ENCODE data around the gene TUBG1. TPM values are rescaled to one million over a fixed set of nuclear protein-coding genes. Genes with fewer than 3 reads are reported as not detected.
A peak's percentile ranks its signal among the peaks of the same experiment; 100 is the strongest.

TUBG1 gene
- total and polyA plus RNA-seq, 9 of the 15 experiments (the other 6 are each of a cell fraction or from before 2014, with no cell fraction given), result 33.1 to 147 (median 66.0) TPM

DNA sequence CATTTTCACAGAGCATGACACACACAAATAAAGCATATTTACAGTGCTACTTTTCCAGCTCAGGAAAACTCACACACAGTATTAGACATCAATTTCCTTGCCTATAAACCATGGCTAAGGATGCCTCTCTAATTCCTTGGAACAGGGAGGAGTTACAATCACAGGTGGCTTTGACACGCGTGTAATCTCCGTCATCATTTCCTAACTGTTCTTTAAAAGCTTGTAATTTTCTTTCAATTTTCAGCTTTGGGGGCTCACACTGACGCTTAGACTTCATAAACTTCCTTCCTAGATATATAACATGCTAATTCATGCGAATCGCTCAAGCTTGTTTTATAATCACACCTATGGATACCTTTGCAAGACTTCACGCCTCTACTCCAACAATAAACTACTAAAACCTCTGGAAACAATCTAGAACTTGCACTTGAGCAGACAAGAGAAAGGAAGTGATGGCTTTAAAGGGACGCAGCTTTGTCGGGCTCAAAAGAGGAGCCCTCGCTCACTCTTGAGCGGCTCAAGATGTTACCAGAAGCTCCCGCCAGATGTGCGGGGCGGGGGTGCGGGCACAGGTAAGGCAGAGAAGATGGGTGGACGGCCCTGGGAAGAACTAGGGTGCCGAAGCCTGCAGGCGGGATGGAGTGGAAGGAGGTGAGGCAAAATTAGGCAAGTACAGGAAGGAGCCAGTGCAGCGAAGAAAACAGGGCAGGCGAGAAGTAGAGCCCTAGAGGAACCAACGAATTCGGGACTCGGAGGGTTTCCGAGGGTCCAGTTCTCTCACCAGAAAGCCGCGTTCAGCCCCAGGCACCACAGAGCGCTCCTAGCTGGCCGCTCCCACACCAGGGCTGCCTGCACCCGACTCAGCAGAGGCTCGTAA lies 940 bp upstream of the TUBG1 start (continued):
- TF ChIP-seq PHF20 (IDR thresholded peaks at IDR 0.05; ENCODE audit: partially characterized antibody), result peak; percentile 74
- no peak for TF ChIP-seq ZBTB12 (CRISPR knock-in tag; IDR thresholded peaks at IDR 0.05)
- TF ChIP-seq PRMT5 (CRISPR knock-in tag; IDR thresholded peaks at IDR 0.05), result no peak
- TF ChIP-seq ZNF232 (CRISPR knock-in tag; IDR thresholded peaks at IDR 0.05), result no peak
- TF ChIP-seq ZNF436 (CRISPR knock-in tag; IDR thresholded peaks at IDR 0.05), result no peak
- no peak for TF ChIP-seq L3MBTL2 (IDR thresholded peaks at IDR 0.05)
- 0 out of 2 replicates have a peak, but pooled peaks have one; percentile 1 for TF ChIP-seq LCOR (CRISPR knock-in tag; IDR thresholded peaks at IDR 0.05)
- TF ChIP-seq TSHZ1 (CRISPR knock-in tag; IDR thresholded peaks at IDR 0.05), result no peak
- no peak for TF ChIP-seq EZH2 (IDR thresholded peaks at IDR 0.05; ENCODE audit: borderline replicate concordance, low read depth, low read length)
- TF ChIP-seq ARNT (IDR thresholded peaks at IDR 0.05), result no peak
- TF ChIP-seq NBN (IDR thresholded peaks at IDR 0.05; ENCODE audit: low read depth), result peak; percentile 19; the same call in 1 of the 2 replicates
- TF ChIP-seq SRSF7 (optimal IDR thresholded peaks at IDR 0.05; ENCODE audit: low read depth, low read length), result no peak
- TF ChIP-seq TCF7 (IDR thresholded peaks at IDR 0.05; ENCODE audit: borderline replicate concordance), result no peak
- TF ChIP-seq PML (IDR thresholded peaks at IDR 0.05; ENCODE audit: low read length), result no peak
- TF ChIP-seq CBX8 (IDR thresholded peaks at IDR 0.05; ENCODE audit: borderline replicate concordance, extremely low read depth, low read depth, low read length, poor library complexity, severe bottlenecking), result no peak
- peak; percentile 62; the same call in 1 of the 2 replicates for TF ChIP-seq HDAC2 (IDR thresholded peaks at IDR 0.05)
- TF ChIP-seq SMARCC2 (IDR thresholded peaks at IDR 0.05; ENCODE audit: low read depth), result no peak
- no peak for TF ChIP-seq ZNF589 (CRISPR knock-in tag; IDR thresholded peaks at IDR 0.05; ENCODE audit: low read depth)
- peak; percentile 39; the same call in 1 of the 2 replicates for TF ChIP-seq SMARCA4 (IDR thresholded peaks at IDR 0.05)
- peak; percentile 35; the same call in 1 of the 2 replicates for TF ChIP-seq SPI1 (IDR thresholded peaks at IDR 0.05; ENCODE audit: borderline replicate concordance, low read depth, low read length)
- TF ChIP-seq TEAD2 (tag; IDR thresholded peaks at IDR 0.05), result no peak
